AG09319 (cell line): ENCODE data around the gene DUS2.

Source experiments
- DNase-seq: peaks from one replicate; pipeline ENCODE4 v3.0.0-alpha.2; 2010; ENCODE audit warnings: low read depth; ENCODE audit errors: extremely low read depth
- CTCF ChIP-seq: IDR thresholded peaks from 2 replicates; pipeline ENCODE4 v1.5.1; 2011; ENCODE audit warnings: low read depth, mild to moderate bottlenecking, inconsistent platforms, low read length, moderate library complexity

The DUS2 gene

GRCh38 chr16:67982011-67982696, 40.9 kb upstream of the DUS2 start:
- no peak for DNase-seq
- no peak for TF ChIP-seq CTCF

GRCh38 chr16:67986949-67987348, 36.1 kb upstream of the DUS2 start:
- no peak for DNase-seq
- no peak for TF ChIP-seq CTCF

GRCh38 chr16:67987460-67988160, 35.5 kb upstream of the DUS2 start:
- no peak for TF ChIP-seq CTCF
- DNase-seq: no peak

GRCh38 chr16:67988675-67989074, 34.4 kb upstream of the DUS2 start:
- no peak for DNase-seq
- TF ChIP-seq CTCF: no peak

- TF ChIP-seq CTCF: no peak
- DNase-seq: no peak
Observed at GRCh38 chr16:67989322-67990017, 33.6 kb upstream of the DUS2 start.

GRCh38 chr16:67990018-67990386, 33.1 kb upstream of the DUS2 start:
- DNase-seq: no peak
- no peak for TF ChIP-seq CTCF

GRCh38 chr16:67992661-67993206, 30.4 kb upstream of the DUS2 start:
- no peak for DNase-seq
- TF ChIP-seq CTCF: no peak
